CD14-positive monocyte (primary cell): ENCODE measurements around the gene GPRC5C. TPM values are rescaled to one million over a fixed set of nuclear protein-coding genes. Genes with fewer than 3 reads are reported as not detected.

Experiments used
- DNase-seq, 3 donors: peaks; one replicate each; pipeline ENCODE4 v3.0.0-alpha.2; 2011 to 2022
- H2AFZ ChIP-seq: 2 replicates; pipeline ENCODE4 v1.6.0; 2012; ENCODE audit warnings: mild to moderate bottlenecking, low read depth, low read length, inconsistent platforms; ENCODE audit not compliant: insufficient read depth, poor library complexity, severe bottlenecking
- H3K27ac ChIP-seq, 2 donors: 1 replicate in 1 of 2; 2 replicates in 1 of 2; pipeline ENCODE4 v1.5.1; 2012 to 2013; ENCODE audit warnings: low read length in 2 of 2, control low read depth in 1 of 2, inconsistent platforms in 1 of 2, low read depth in 1 of 2, mild to moderate bottlenecking in 1 of 2
- H3K27me3 ChIP-seq, 2 donors: one replicate each; pipeline versions ENCODE4 v1.6.0 to v1.6.1; 2011 to 2013; ENCODE audit warnings: low read length in 2 of 2; ENCODE audit not compliant: control insufficient read depth in 2 of 2, insufficient read depth in 2 of 2
- H3K36me3 ChIP-seq, 2 donors: replicated peaks in 1 of 2; 1 replicate in 1 of 2; 2 replicates in 1 of 2; pipeline versions ENCODE4 v1.5.1 to v1.6.1; 2012 to 2013; ENCODE audit warnings: low read length in 2 of 2, control low read depth in 1 of 2, inconsistent platforms in 1 of 2, mild to moderate bottlenecking in 1 of 2; ENCODE audit not compliant: insufficient read depth in 2 of 2, control insufficient read depth in 1 of 2
- H3K4me1 ChIP-seq, 2 donors: 1 replicate in 1 of 2; 2 replicates in 1 of 2; pipeline versions ENCODE4 v1.5.1 to v1.6.1; 2012 to 2013; ENCODE audit warnings: low read length in 2 of 2, control low read depth in 1 of 2, inconsistent platforms in 1 of 2, mild to moderate bottlenecking in 1 of 2, moderate library complexity in 1 of 2; ENCODE audit not compliant: insufficient read depth in 2 of 2, control insufficient read depth in 1 of 2
- H3K4me2 ChIP-seq: replicated peaks from 2 replicates; pipeline ENCODE3; 2012; ENCODE audit warnings: low read length, moderate library complexity, mild to moderate bottlenecking; ENCODE audit not compliant: poor library complexity, severe bottlenecking; ENCODE audit errors: extremely low read depth
- H3K4me3 ChIP-seq, 3 experiments: fragments of 200-600 bp in 1 of 3; sonication (generic) in 1 of 3; replicated peaks in 1 of 3; 1 replicate in 2 of 3; 2 replicates in 1 of 3; pipeline ENCODE4 v1.5.1; 2011 to 2013; ENCODE audit warnings: low read length in 3 of 3, mild to moderate bottlenecking in 3 of 3, control low read depth in 2 of 3, low read depth in 2 of 3, inconsistent platforms in 1 of 3, moderate library complexity in 1 of 3
- H3K79me2 ChIP-seq: 2 replicates; pipeline ENCODE4 v1.6.0; 2012; ENCODE audit warnings: mild to moderate bottlenecking, control low read depth, inconsistent platforms, low read length, moderate library complexity; ENCODE audit not compliant: insufficient read depth
- H3K9ac ChIP-seq: 2 replicates; pipeline ENCODE4 v1.6.0; 2017; ENCODE audit warnings: low read length, mild to moderate bottlenecking; ENCODE audit not compliant: insufficient read depth, poor library complexity, severe bottlenecking
- H3K9me3 ChIP-seq, 2 donors: replicated peaks in 1 of 2; 1 replicate in 1 of 2; 2 replicates in 1 of 2; pipeline versions ENCODE4 v1.5.1 to v1.6.1; 2012 to 2013; ENCODE audit warnings: low read length in 2 of 2, control low read depth in 1 of 2; ENCODE audit not compliant: control insufficient read depth in 1 of 2, insufficient read depth in 1 of 2
- H4K20me1 ChIP-seq: 2 replicates; pipeline ENCODE4 v1.6.0; 2012; ENCODE audit warnings: mild to moderate bottlenecking, low read length, control low read depth, moderate library complexity; ENCODE audit not compliant: insufficient read depth
- H3K27ac Mint-ChIP-seq, 7 donors: one replicate each; pipeline ENCODE4 v1.8.0; 2020; ENCODE audit warnings: mild to moderate bottlenecking in 7 of 7, mixed read lengths in 7 of 7, moderate library complexity in 6 of 7, inconsistent platforms in 2 of 7
- H3K27me3 Mint-ChIP-seq, 3 donors: one replicate each; pipeline ENCODE4 v1.8.0; 2021 to 2022; ENCODE audit warnings: low read depth in 3 of 3, mild to moderate bottlenecking in 3 of 3, mixed read lengths in 3 of 3, moderate library complexity in 3 of 3, inconsistent platforms in 1 of 3
- H3K36me3 Mint-ChIP-seq, 2 donors: one replicate each; pipeline ENCODE4 v1.8.0; 2020; ENCODE audit warnings: mixed read lengths in 2 of 2, inconsistent platforms in 1 of 2, mild to moderate bottlenecking in 1 of 2
- H3K4me1 Mint-ChIP-seq: one replicate; pipeline ENCODE4 v1.8.0; 2020; ENCODE audit warnings: mild to moderate bottlenecking, mixed read lengths
- H3K4me3 Mint-ChIP-seq, 2 donors: one replicate each; pipeline ENCODE4 v1.8.0; 2020; ENCODE audit warnings: mild to moderate bottlenecking in 2 of 2, mixed read lengths in 2 of 2, moderate library complexity in 1 of 2
- H3K9me3 Mint-ChIP-seq, 7 donors: one replicate each; pipeline ENCODE4 v1.8.0; 2020 to 2022; ENCODE audit warnings: mixed read lengths in 7 of 7, mild to moderate bottlenecking in 6 of 7, moderate library complexity in 6 of 7, inconsistent platforms in 2 of 7
- WGBS: methylation state at CpG from one replicate; pipeline ENCODE4 v1.1.5; 2013; ENCODE audit warnings: missing lambda C conversion rate; ENCODE audit not compliant: insufficient coverage; 5-methylcytosine and 5-hydroxymethylcytosine counted together
- intact Hi-C, 2 donors: fragments of 100-400 bp; cut with micrococcal nuclease; formaldehyde crosslinking; loops; one replicate each; pipeline versions ENCODE4 v1.15.0 to v1.15.1; 2023
- polyA plus RNA-seq, 3 donors: library from polyadenylated mRNA; depleted of rRNA in 1 of 3; unstranded in 2 of 3; stranded (reverse) in 1 of 3; fragments of 300-500 nt in 2 of 3; fragments of >200 nt in 1 of 3; fragmentation: Illumina TruSeq in 2 of 3; gene quantifications; 1 replicate in 2 of 3; 2 replicates in 1 of 3; pipeline ENCODE4 v1.2.3, GENCODE V29; 2012 to 2021
- TF ChIP-seq, protein P1 (sequence below): fragments of 200-600 bp; IDR thresholded peaks from one replicate; pipeline ENCODE4 v1.8.0; 2022; ENCODE audit warnings: antibody characterized with exemption, mild to moderate bottlenecking

GPRC5C gene
- polyA plus RNA-seq, 3 donors = 0.47 to 3.3 (median 1.9) TPM

GRCh38 chr17:74475189-74475588, 43.3 kb downstream of the GPRC5C start:
- peaks cover 37 to 50% of the 10 kb centered on the region in 2 donors for H3K4me1 ChIP-seq
- peaks cover 98% of the 10 kb centered on the region for H4K20me1 ChIP-seq
- Mint-ChIP-seq H3K27ac (no peak overlapping the region), H3K36me3 (peaks cover 84 to 91% of the 10 kb centered on the region in 2 donors), H3K9me3 (peaks cover 11 to 21% (median 13%) of the 10 kb centered on the region in 7 donors), H3K4me1 (peaks cover 54% of the 10 kb centered on the region), H3K4me3 (no peak overlapping the region), H3K27me3 (peaks cover 0 to 5% (median 0%) of the 10 kb centered on the region in 3 donors)
- H3K9me3 ChIP-seq = peaks cover 10 to 11% of the 10 kb centered on the region in 2 donors
- H3K36me3 ChIP-seq = peaks cover 74 to 88% of the 10 kb centered on the region in 2 donors
- H3K4me2 ChIP-seq = no peak overlapping the region
- TF ChIP-seq, protein P1, sequence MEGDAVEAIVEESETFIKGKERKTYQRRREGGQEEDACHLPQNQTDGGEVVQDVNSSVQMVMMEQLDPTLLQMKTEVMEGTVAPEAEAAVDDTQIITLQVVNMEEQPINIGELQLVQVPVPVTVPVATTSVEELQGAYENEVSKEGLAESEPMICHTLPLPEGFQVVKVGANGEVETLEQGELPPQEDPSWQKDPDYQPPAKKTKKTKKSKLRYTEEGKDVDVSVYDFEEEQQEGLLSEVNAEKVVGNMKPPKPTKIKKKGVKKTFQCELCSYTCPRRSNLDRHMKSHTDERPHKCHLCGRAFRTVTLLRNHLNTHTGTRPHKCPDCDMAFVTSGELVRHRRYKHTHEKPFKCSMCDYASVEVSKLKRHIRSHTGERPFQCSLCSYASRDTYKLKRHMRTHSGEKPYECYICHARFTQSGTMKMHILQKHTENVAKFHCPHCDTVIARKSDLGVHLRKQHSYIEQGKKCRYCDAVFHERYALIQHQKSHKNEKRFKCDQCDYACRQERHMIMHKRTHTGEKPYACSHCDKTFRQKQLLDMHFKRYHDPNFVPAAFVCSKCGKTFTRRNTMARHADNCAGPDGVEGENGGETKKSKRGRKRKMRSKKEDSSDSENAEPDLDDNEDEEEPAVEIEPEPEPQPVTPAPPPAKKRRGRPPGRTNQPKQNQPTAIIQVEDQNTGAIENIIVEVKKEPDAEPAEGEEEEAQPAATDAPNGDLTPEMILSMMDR = no peak
- H3K9ac ChIP-seq = no peak overlapping the region
- no peak overlapping the region for H3K4me3 ChIP-seq
- no peak overlapping the region for H2AFZ ChIP-seq
- no peak overlapping the region for H3K27ac ChIP-seq
- H3K27me3 ChIP-seq = no peaks in the 10 kb centered on the region
- DNase-seq = no peak
- intact Hi-C loops = no loop called here
- WGBS = 94% methylated on average over 2 of the region's 4 CpGs
- H3K79me2 ChIP-seq = peaks cover 59% of the 10 kb centered on the region

DNA sequence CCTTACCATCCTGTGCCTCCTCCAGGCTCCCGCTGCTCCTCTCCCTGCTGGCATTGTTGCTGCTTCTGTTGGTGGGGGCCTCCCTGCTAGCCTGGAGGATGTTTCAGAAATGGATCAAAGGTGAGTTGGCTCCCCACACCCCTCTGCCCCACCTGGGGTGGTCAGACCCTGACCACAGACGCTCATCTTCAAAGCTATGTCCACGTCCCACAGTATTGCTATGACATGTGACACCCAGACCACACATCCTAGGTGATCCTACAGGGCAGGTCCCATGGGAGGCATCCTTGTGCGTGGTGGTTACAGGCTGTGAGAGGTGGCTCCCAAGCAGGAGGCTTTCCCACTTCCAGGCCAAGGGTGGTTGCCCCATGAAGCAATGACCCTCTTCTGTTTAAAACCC, 45.5 kb downstream of the GPRC5C start:
- H3K79me2 ChIP-seq = peaks cover 37% of the 10 kb centered on the region
- no peak overlapping the region for H3K9ac ChIP-seq
- TF ChIP-seq, protein P1 = no peak
- H3K4me1 ChIP-seq = peaks cover 34 to 42% of the 10 kb centered on the region in 2 donors
- Mint-ChIP-seq H3K36me3 (peaks cover 87 to 94% of the 10 kb centered on the region in 2 donors), H3K4me1 (peaks cover 46% of the 10 kb centered on the region), H3K9me3 (peaks cover 11 to 21% (median 13%) of the 10 kb centered on the region in 7 donors), H3K4me3 (peak overlapping the region in 1 of 2 donors; percentile 12), H3K27me3 (peaks cover 0 to 5% (median 0%) of the 10 kb centered on the region in 3 donors), H3K27ac (peak overlapping the region; percentile 84 to 95 (median 90))
- H2AFZ ChIP-seq = no peak overlapping the region
- H3K4me3 ChIP-seq = peak overlapping the region in 1 of 3 experiments; percentile 66
- no peaks in the 10 kb centered on the region for H3K27me3 ChIP-seq
- WGBS = 90% methylated on average over 2 of the region's 4 CpGs
- H4K20me1 ChIP-seq = peaks cover 94% of the 10 kb centered on the region
- H3K36me3 ChIP-seq = peaks cover 81 to 88% of the 10 kb centered on the region in 2 donors
- no peak for DNase-seq
- intact Hi-C loops = no loop called here
- H3K4me2 ChIP-seq = peak overlapping the region; percentile 63
- H3K27ac ChIP-seq = peak overlapping the region; percentile 81 to 83
- H3K9me3 ChIP-seq = peaks cover 10 to 11% of the 10 kb centered on the region in 2 donors
